Measurements from ENCODE around the gene WDR18.

- TF ChIP-seq CTCF (IDR thresholded peaks at IDR 0.05) (no peak), EZH2phosphoT487 (IDR thresholded peaks at IDR 0.05) (no peak)
Observed at GRCh38 chr19:998064-998463, 13.9 kb downstream of the WDR18 start.

Data from neural progenitor cell (in vitro differentiated cells).